ENCODE data around the gene ORC5.

ORC5 gene

GRCh38 chr7:104254696-104255095 is 46.9 kb upstream of the ORC5 start:
- no peaks in the 10 kb centered on the region for H3K4me1 ChIP-seq (ENCODE audit: insufficient read depth, low read length, severe bottlenecking)
- H2AFZ ChIP-seq (ENCODE audit: low read length) = no peak overlapping the region
- H3K4me3 ChIP-seq (ENCODE audit: low read depth, low read length, poor library complexity, severe bottlenecking) = no peak overlapping the region
- TF ChIP-seq, protein P1, sequence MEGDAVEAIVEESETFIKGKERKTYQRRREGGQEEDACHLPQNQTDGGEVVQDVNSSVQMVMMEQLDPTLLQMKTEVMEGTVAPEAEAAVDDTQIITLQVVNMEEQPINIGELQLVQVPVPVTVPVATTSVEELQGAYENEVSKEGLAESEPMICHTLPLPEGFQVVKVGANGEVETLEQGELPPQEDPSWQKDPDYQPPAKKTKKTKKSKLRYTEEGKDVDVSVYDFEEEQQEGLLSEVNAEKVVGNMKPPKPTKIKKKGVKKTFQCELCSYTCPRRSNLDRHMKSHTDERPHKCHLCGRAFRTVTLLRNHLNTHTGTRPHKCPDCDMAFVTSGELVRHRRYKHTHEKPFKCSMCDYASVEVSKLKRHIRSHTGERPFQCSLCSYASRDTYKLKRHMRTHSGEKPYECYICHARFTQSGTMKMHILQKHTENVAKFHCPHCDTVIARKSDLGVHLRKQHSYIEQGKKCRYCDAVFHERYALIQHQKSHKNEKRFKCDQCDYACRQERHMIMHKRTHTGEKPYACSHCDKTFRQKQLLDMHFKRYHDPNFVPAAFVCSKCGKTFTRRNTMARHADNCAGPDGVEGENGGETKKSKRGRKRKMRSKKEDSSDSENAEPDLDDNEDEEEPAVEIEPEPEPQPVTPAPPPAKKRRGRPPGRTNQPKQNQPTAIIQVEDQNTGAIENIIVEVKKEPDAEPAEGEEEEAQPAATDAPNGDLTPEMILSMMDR (IDR thresholded peaks at IDR 0.05; ENCODE audit: low read length) = no peak
- TF ChIP-seq EZH2 (IDR thresholded peaks at IDR 0.05; ENCODE audit: borderline replicate concordance, low read length) = no peak
- no peaks in the 10 kb centered on the region for H3F3A ChIP-seq (ENCODE audit: insufficient read depth, low read length)
- no peaks in the 10 kb centered on the region for H3K36me3 ChIP-seq (ENCODE audit: insufficient read depth, low read length)
- no peak overlapping the region for H3K4me2 ChIP-seq (ENCODE audit: low read length)
- no peaks in the 10 kb centered on the region for H3K9me3 ChIP-seq (ENCODE audit: low read length)
- H3K9me2 ChIP-seq (ENCODE audit: low read depth, low read length) = no peaks in the 10 kb centered on the region
- H3K9ac ChIP-seq (ENCODE audit: low read length) = no peak overlapping the region
- H3K27ac ChIP-seq (ENCODE audit: low read depth, low read length, poor library complexity, severe bottlenecking) = no peak overlapping the region
- H3K27me3 ChIP-seq (ENCODE audit: insufficient read depth, low read length) = no peaks in the 10 kb centered on the region
- H3K79me2 ChIP-seq (ENCODE audit: insufficient read depth, low read length) = no peaks in the 10 kb centered on the region
- no peaks in the 10 kb centered on the region for H4K20me1 ChIP-seq (ENCODE audit: insufficient read depth, low read length)

GRCh38 chr7:104252409-104253134 is 44.8 kb upstream of the ORC5 start:
- Histone ChIP-seq H2AFZ (ENCODE audit: low read length) (no peak overlapping the region), H3K79me2 (ENCODE audit: insufficient read depth, low read length) (no peaks in the 10 kb centered on the region)
- no peak for TF ChIP-seq EZH2 (IDR thresholded peaks at IDR 0.05; ENCODE audit: borderline replicate concordance, low read length)
- TF ChIP-seq, protein P1 (IDR thresholded peaks at IDR 0.05; ENCODE audit: low read length) = peak; percentile 44

DNA sequence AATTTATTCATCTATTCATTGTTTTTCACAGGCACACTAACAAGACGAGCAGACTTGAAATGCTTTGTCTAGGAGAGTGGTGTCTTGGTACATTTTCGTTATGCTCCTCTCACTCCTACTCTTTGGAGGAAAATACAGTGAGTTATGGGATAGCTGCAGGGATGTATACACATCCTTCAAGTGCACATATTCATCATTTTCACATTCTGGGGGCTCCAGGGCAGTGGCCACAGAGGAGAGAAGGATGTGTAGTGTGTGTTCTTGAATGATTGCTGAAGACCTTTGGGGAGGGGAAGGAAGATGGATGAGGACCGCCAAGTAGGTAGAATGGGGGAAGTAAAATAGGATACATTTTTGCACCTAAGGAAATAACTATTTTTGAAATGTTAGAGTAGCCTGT is 34.8 kb upstream of the ORC5 start:
- no peaks in the 10 kb centered on the region for H3K9me3 ChIP-seq (ENCODE audit: low read length)
- TF ChIP-seq EZH2 (IDR thresholded peaks at IDR 0.05; ENCODE audit: borderline replicate concordance, low read length) = no peak
- TF ChIP-seq, protein P1 (IDR thresholded peaks at IDR 0.05; ENCODE audit: low read length) = no peak
- no peak overlapping the region for H3K9ac ChIP-seq (ENCODE audit: low read length)
- no peaks in the 10 kb centered on the region for H3K4me1 ChIP-seq (ENCODE audit: insufficient read depth, low read length, severe bottlenecking)
- no peaks in the 10 kb centered on the region for H3K27me3 ChIP-seq (ENCODE audit: insufficient read depth, low read length)
- no peaks in the 10 kb centered on the region for H4K20me1 ChIP-seq (ENCODE audit: insufficient read depth, low read length)
- H3K4me3 ChIP-seq (ENCODE audit: low read depth, low read length, poor library complexity, severe bottlenecking) = no peak overlapping the region
- H3K9me2 ChIP-seq (ENCODE audit: low read depth, low read length) = no peaks in the 10 kb centered on the region
- no peaks in the 10 kb centered on the region for H3K79me2 ChIP-seq (ENCODE audit: insufficient read depth, low read length)
- H2AFZ ChIP-seq (ENCODE audit: low read length) = no peak overlapping the region
- H3K36me3 ChIP-seq (ENCODE audit: insufficient read depth, low read length) = no peaks in the 10 kb centered on the region
- H3F3A ChIP-seq (ENCODE audit: insufficient read depth, low read length) = no peaks in the 10 kb centered on the region
- H3K27ac ChIP-seq (ENCODE audit: low read depth, low read length, poor library complexity, severe bottlenecking) = no peak overlapping the region
- H3K4me2 ChIP-seq (ENCODE audit: low read length) = no peak overlapping the region

More at GRCh38 chr7:104252409-104253134, 44.8 kb upstream of the ORC5 start:
- no peaks in the 10 kb centered on the region for H4K20me1 ChIP-seq (ENCODE audit: insufficient read depth, low read length)
- H3K36me3 ChIP-seq (ENCODE audit: insufficient read depth, low read length) = no peaks in the 10 kb centered on the region
- H3K27ac ChIP-seq (ENCODE audit: low read depth, low read length, poor library complexity, severe bottlenecking) = no peak overlapping the region
- no peak overlapping the region for H3K4me3 ChIP-seq (ENCODE audit: low read depth, low read length, poor library complexity, severe bottlenecking)
- no peak overlapping the region for H3K9ac ChIP-seq (ENCODE audit: low read length)
- H3F3A ChIP-seq (ENCODE audit: insufficient read depth, low read length) = no peaks in the 10 kb centered on the region
- no peaks in the 10 kb centered on the region for H3K27me3 ChIP-seq (ENCODE audit: insufficient read depth, low read length)
- H3K9me2 ChIP-seq (ENCODE audit: low read depth, low read length) = no peaks in the 10 kb centered on the region
- H3K4me1 ChIP-seq (ENCODE audit: insufficient read depth, low read length, severe bottlenecking) = no peaks in the 10 kb centered on the region
- H3K9me3 ChIP-seq (ENCODE audit: low read length) = no peaks in the 10 kb centered on the region
- no peak overlapping the region for H3K4me2 ChIP-seq (ENCODE audit: low read length)

All from OCI-LY1 (cell line).